Transverse colon (tissue), 4 donors: ENCODE data around the gene KCNH3. TPM values are rescaled to one million over a fixed set of nuclear protein-coding genes. Genes with fewer than 3 reads are reported as not detected.

Experiments
- DNase-seq: peaks from one replicate; pipeline ENCODE4 v3.0.0-alpha.2; 2019
- H3K27ac ChIP-seq, 4 donors: fragments of 200-600 bp; sonication (generic); 2 replicates each; pipeline ENCODE4 v1.5.1; 2016 to 2018; ENCODE audit warnings: inconsistent platforms in 4 of 4
- H3K27me3 ChIP-seq: fragments of 200-600 bp; sonication (generic); 2 replicates; pipeline ENCODE4 v1.5.1; 2017; ENCODE audit warnings: inconsistent platforms
- H3K36me3 ChIP-seq, 4 donors: fragments of 200-600 bp; sonication (generic); 2 replicates each; pipeline ENCODE4 v1.5.1; 2017 to 2019; ENCODE audit warnings: inconsistent platforms in 4 of 4
- H3K4me1 ChIP-seq, 4 donors: fragments of 200-600 bp; sonication (generic); 2 replicates each; pipeline ENCODE4 v1.5.1; 2017 to 2020; ENCODE audit warnings: inconsistent platforms in 4 of 4
- H3K4me3 ChIP-seq, 4 donors: fragments of 200-600 bp; sonication (generic); 1 replicate in 1 of 4; 2 replicates in 3 of 4; pipeline versions ENCODE4 v1.5.1 to v1.6.1; 2017 to 2019; ENCODE audit warnings: inconsistent platforms in 4 of 4
- H3K9me3 ChIP-seq, 2 donors: fragments of 200-600 bp; sonication (generic); 2 replicates each; pipeline ENCODE4 v1.5.1; 2017 to 2019; ENCODE audit warnings: inconsistent platforms in 2 of 2
- EP300 ChIP-seq: sonication (generic); formaldehyde crosslinking; IDR thresholded peaks from one replicate; pipeline ENCODE4 v1.6.1; 2017; ENCODE audit warnings: antibody characterized with exemption, low read depth
- POLR2A ChIP-seq: fragments of 450-650 bp; IDR thresholded peaks from one replicate; pipeline ENCODE4 v1.6.1; 2016; ENCODE audit warnings: antibody characterized with exemption, mild to moderate bottlenecking, moderate library complexity
- POLR2AphosphoS5 ChIP-seq, 3 donors: sonication (generic); formaldehyde crosslinking; IDR thresholded peaks; one replicate each; pipeline ENCODE4 v1.6.1; 2016; ENCODE audit warnings: antibody characterized with exemption in 3 of 3
- WGBS, 2 donors: methylation state at CpG; one replicate each; pipeline ENCODE4 v1.1.5; 2018; ENCODE audit warnings: low coverage in 1 of 2; 5-methylcytosine and 5-hydroxymethylcytosine counted together
- in situ Hi-C, 4 donors: fragments of 200-750 bp; cut with MboI; loops; one replicate each; pipeline versions ENCODE4 v1.15.0 to v1.15.1; 2017; ENCODE audit warnings: low sequenced_read_pairs in 3 of 4, low pct_ligation_motif_present in 1 of 4, low pct_unique_long_range_greater_than_20kb in 1 of 4
- intact Hi-C: fragments of 100-400 bp; cut with DNase I; formaldehyde crosslinking; loops from one replicate; pipeline ENCODE4 v1.15.1; 2023; ENCODE audit warnings: low total_unique reads
- total RNA-seq, 4 donors: library from RNA; depleted of rRNA; stranded (reverse); fragments of >200 nt; gene quantifications; one replicate each; pipeline ENCODE4 v1.1.0, GENCODE V29; 2016
- TF ChIP-seq, protein P1 (sequence below), 5 experiments: fragments of 200-600 bp in 3 of 5; fragments of 450-650 bp in 2 of 5; sonication (generic) in 3 of 5; IDR thresholded peaks; 1 replicate in 2 of 5; 2 replicates in 3 of 5; pipeline ENCODE4 v1.5.1; 2016 to 2017; ENCODE audit warnings: antibody characterized with exemption in 5 of 5, inconsistent platforms in 3 of 5, mild to moderate bottlenecking in 2 of 5, moderate library complexity in 1 of 5

Gene KCNH3
- total RNA-seq, 4 donors from 2014 or later: 0.32 to 0.80 TPM; not detected in 2

DNA sequence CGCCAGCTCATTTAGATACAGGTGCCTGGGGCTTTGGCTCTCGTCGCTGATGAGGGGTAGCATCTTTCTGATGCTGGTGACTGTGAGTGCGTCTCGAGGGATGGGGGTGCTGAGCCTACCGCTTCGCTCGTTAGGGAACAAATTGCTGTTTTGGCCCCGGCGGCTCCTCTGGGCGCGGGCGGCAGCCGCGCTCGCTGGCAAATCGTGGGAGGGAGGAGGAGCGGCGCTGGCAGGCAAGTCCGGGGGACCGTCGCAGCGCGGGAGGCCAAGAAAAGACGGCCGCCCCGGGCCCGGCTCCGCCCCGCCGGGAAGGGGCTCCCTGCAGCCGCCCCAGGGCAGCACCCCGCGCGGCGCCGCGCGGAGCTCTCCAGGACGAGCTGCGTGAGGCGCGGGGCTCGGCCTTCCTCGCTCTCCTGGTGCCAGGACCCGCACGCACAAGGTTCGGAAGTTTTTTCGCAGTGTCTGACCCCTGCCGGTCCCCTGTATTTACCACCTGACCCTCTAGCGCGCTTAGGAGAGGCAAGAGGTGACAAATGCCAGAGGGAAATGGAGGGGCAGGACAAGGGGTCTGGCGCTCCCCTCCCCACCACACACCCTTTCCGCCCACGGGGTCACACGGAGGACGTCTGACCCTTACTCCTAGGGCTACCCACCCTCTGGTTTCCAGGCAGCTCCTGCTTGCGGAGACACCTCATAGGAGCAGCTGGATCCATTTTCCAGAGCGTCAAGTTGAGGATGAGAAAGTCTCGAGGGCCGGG, 899 bp upstream of the KCNH3 start:
- no peak overlapping the region for H3K27ac ChIP-seq
- no peaks in the 10 kb centered on the region for H3K9me3 ChIP-seq
- no peak for DNase-seq
- no peak for TF ChIP-seq POLR2AphosphoS5 (IDR thresholded peaks at IDR 0.05)
- TF ChIP-seq EP300: no peak
- TF ChIP-seq, protein P1, sequence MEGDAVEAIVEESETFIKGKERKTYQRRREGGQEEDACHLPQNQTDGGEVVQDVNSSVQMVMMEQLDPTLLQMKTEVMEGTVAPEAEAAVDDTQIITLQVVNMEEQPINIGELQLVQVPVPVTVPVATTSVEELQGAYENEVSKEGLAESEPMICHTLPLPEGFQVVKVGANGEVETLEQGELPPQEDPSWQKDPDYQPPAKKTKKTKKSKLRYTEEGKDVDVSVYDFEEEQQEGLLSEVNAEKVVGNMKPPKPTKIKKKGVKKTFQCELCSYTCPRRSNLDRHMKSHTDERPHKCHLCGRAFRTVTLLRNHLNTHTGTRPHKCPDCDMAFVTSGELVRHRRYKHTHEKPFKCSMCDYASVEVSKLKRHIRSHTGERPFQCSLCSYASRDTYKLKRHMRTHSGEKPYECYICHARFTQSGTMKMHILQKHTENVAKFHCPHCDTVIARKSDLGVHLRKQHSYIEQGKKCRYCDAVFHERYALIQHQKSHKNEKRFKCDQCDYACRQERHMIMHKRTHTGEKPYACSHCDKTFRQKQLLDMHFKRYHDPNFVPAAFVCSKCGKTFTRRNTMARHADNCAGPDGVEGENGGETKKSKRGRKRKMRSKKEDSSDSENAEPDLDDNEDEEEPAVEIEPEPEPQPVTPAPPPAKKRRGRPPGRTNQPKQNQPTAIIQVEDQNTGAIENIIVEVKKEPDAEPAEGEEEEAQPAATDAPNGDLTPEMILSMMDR (IDR thresholded peaks at IDR 0.05): no peak
- TF ChIP-seq POLR2A: no peak
- H3K4me1 ChIP-seq: peaks cover 9 to 25% (median 19%) of the 10 kb centered on the region in 4 donors
- in situ Hi-C loops: no loop called here
- no peaks in the 10 kb centered on the region for H3K36me3 ChIP-seq
- 1 to 3% methylated on average over 8 to 49 of the region's 61 CpGs for WGBS, 2 donors
- intact Hi-C loops: no loop called here
- H3K27me3 ChIP-seq: peaks cover 72% of the 10 kb centered on the region
- peak overlapping the region; percentile 31 to 77 (median 45) for H3K4me3 ChIP-seq

GRCh38 chr12:49539406-49540228, 787 bp downstream of the KCNH3 start:
- TF ChIP-seq POLR2A (no peak), EP300 (no peak), POLR2AphosphoS5 (IDR thresholded peaks at IDR 0.05) (no peak)
- TF ChIP-seq, protein P1 (IDR thresholded peaks at IDR 0.05): no peak
- H3K27me3 ChIP-seq: peaks cover 79% of the 10 kb centered on the region

GRCh38 chr12:49540229-49541139, 1.7 kb downstream of the KCNH3 start:
- Histone ChIP-seq H3K4me1 (peaks cover 9 to 25% (median 19%) of the 10 kb centered on the region in 4 donors), H3K9me3 (no peaks in the 10 kb centered on the region), H3K27me3 (peaks cover 78% of the 10 kb centered on the region), H3K4me3 (no peak overlapping the region), H3K36me3 (no peaks in the 10 kb centered on the region), H3K27ac (no peak overlapping the region)
- in situ Hi-C loops (no loop called here), intact Hi-C loops (no loop called here)
- DNase-seq: no peak
- TF ChIP-seq POLR2A (no peak), EP300 (no peak), POLR2AphosphoS5 (IDR thresholded peaks at IDR 0.05) (no peak)
- TF ChIP-seq, protein P1 (IDR thresholded peaks at IDR 0.05): no peak
- 55 to 64% methylated on average over 5 to 21 of the region's 21 CpGs for WGBS, 2 donors

More at GRCh38 chr12:49539406-49540228, 787 bp downstream of the KCNH3 start:
- H3K27ac ChIP-seq: no peak overlapping the region
- peaks cover 9 to 25% (median 19%) of the 10 kb centered on the region in 4 donors for H3K4me1 ChIP-seq
- no peaks in the 10 kb centered on the region for H3K9me3 ChIP-seq
- DNase-seq: no peak
- H3K36me3 ChIP-seq: no peaks in the 10 kb centered on the region
- H3K4me3 ChIP-seq: peak overlapping the region in 2 of 4 donors; percentile 51 to 77
- in situ Hi-C loops (no loop called here), intact Hi-C loops (no loop called here)
- 14% methylated on average over 43 of the region's 47 CpGs; no CpG with 5 or more reads in 1 of the 2 donors for WGBS, 2 donors
